H1 (cell line): Measurements from ENCODE around the gene TIAL1. TPM values are rescaled to one million over a fixed set of nuclear protein-coding genes. Genes with fewer than 3 reads are reported as not detected.

Experiments
- FOSL1 ChIP-seq: IDR thresholded peaks from 2 replicates; pipeline ENCODE4 v1.6.1; 2011; ENCODE audit warnings: mild to moderate bottlenecking, low read depth, low read length, moderate library complexity; ENCODE audit not compliant: insufficient read depth
- KDM4A ChIP-seq: IDR thresholded peaks from one replicate; pipeline ENCODE4 v1.7.1; 2012; ENCODE audit warnings: low read depth, mild to moderate bottlenecking, moderate library complexity, low read length, inconsistent platforms; ENCODE audit not compliant: severe bottlenecking
- NANOG ChIP-seq: IDR thresholded peaks from 2 replicates; pipeline ENCODE4 v1.6.1; 2011; ENCODE audit warnings: low read length, low read depth, mild to moderate bottlenecking, inconsistent platforms; ENCODE audit not compliant: insufficient read depth, poor library complexity, severe bottlenecking
- PHF8 ChIP-seq: fragments of 200-600 bp; sonication (generic); conservative IDR thresholded peaks from 2 replicates; pipeline ENCODE4 v1.7.1; 2012; ENCODE audit warnings: low read depth, mild to moderate bottlenecking, inconsistent platforms, low read length, moderate library complexity
- POU5F1 ChIP-seq: IDR thresholded peaks from 2 replicates; pipeline ENCODE4 v1.6.1; 2011; ENCODE audit warnings: low read depth, mild to moderate bottlenecking, low read length, moderate library complexity
- polyA plus RNA-seq, 7 experiments: library from polyadenylated mRNA; depleted of rRNA in 3 of 7; stranded (reverse) in 5 of 7; unstranded in 2 of 7; fragments of >200 nt in 5 of 7; fragments of 200-250 nt in 2 of 7; gene quantifications; 1 replicate in 5 of 7; 2 replicates in 1 of 7; 4 replicates in 1 of 7; pipeline versions ENCODE4 v1.2.1 to v1.2.3, GENCODE V29; 2011 to 2013; ENCODE audit warnings: missing spikeins in 2 of 7, mixed read lengths in 2 of 7
- total RNA-seq: library from RNA; stranded (reverse); fragmentation: NEBNext Ultra II Directional; extraction: Animal tissue kit (Norgen Biotek cat#: 25700); gene quantifications from 2 replicates; pipeline ENCODE4 v1.2.1, GENCODE V29; 2021

TIAL1 gene
- total and polyA plus RNA-seq, 2 of the 8 experiments (the other 6 are each of a cell fraction or from before 2014, with no cell fraction given) = 50.4 to 166 TPM

DNA sequence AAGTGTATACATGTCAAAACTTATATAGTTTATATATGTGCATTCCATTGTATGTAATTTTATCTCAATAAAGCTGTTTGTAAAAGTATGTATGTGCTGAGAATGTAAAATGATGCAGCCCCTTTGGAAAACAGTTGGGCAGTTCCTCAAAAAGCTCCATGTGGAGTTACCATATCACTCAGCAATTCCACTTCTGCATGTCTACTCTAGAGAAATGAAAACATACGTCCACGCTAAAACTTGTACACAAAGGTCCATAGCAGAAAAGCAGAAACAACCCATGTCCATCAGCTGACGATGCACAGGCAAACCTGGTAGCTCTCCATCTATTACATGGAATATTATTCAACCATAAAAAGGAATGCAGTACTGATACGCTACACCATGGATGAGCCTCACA is 45.9 kb downstream of the TIAL1 start (continued):
- no peak for TF ChIP-seq KDM4A
- TF ChIP-seq NANOG = no peak
- TF ChIP-seq FOSL1 = no peak
- TF ChIP-seq PHF8 = no peak
- no peak for TF ChIP-seq POU5F1
